Duodenal mucosa (tissue), 2 donors: ENCODE data around the gene HHIPL2.
"Not testable (repeated sequence)": the region's sequence is repeated elsewhere in the genome, so short reads cannot be mapped to it uniquely, and the experiment has no call there.

ENCODE experiments used
- H3K27ac ChIP-seq: one replicate; pipeline ENCODE4 v1.7.0; 2013; ENCODE audit warnings: low read depth, low read length
- H3K27me3 ChIP-seq, 2 donors: one replicate each; pipeline ENCODE4 v1.7.0; 2013; ENCODE audit warnings: low read length in 2 of 2, control low read depth in 1 of 2; ENCODE audit not compliant: insufficient read depth in 2 of 2, control insufficient read depth in 1 of 2
- H3K36me3 ChIP-seq, 2 donors: one replicate each; pipeline ENCODE4 v1.7.0; 2013; ENCODE audit warnings: low read length in 2 of 2, control low read depth in 1 of 2; ENCODE audit not compliant: insufficient read depth in 2 of 2, control insufficient read depth in 1 of 2
- H3K4me1 ChIP-seq, 2 donors: one replicate each; pipeline ENCODE4 v1.7.0; 2013; ENCODE audit warnings: low read length in 2 of 2, control low read depth in 1 of 2; ENCODE audit not compliant: insufficient read depth in 2 of 2, control insufficient read depth in 1 of 2
- H3K4me3 ChIP-seq, 2 donors: one replicate each; pipeline ENCODE4 v1.7.0; 2013; ENCODE audit warnings: low read length in 2 of 2, low read depth in 1 of 2
- H3K9ac ChIP-seq, 2 donors: one replicate each; pipeline ENCODE4 v1.7.0; 2013; ENCODE audit warnings: low read length in 2 of 2, low read depth in 1 of 2
- H3K9me3 ChIP-seq, 2 donors: one replicate each; pipeline ENCODE4 v1.7.0; 2013; ENCODE audit warnings: low read length in 2 of 2, control low read depth in 1 of 2; ENCODE audit not compliant: control insufficient read depth in 1 of 2

Gene HHIPL2

DNA sequence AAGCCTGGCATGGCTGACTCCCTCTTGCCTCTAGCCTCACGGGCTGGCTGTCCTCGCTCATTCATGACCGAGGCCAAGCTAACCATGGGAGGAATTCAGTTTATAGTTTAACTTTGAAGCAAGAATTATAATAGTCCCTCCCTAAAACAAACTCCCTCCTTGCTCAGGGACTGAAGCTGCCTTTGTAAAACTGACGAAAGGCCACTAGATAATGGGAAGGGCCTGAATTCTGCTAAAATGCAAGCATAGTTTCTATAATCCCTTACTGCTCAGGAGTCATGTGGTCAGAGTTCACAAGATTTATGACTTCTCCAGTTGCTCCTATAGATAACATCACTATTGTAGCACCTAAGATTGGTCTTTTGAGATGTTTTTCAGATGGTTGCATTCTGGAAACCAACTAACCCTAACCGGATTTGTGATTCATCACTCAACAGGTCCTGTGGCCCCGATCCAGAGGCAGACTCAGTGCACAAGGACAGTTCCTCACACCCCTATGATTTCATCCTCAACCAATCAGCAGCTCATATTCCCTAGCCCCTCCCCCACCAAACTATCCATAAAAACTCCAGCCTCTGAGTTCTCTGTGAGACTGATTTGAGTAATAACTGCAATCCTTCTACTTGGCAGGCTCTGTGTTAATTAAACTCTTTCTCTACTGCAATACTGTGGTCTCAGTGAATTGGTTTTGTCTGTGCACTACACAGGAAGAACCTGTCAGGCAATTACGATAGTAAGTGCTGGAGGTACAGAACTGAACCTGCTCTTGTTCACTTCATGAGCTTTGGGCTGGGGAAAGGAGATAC, 26.4 kb downstream of the HHIPL2 start:
- Histone ChIP-seq H3K27ac (no peak overlapping the region), H3K4me3 (no peak overlapping the region), H3K9ac (no peak overlapping the region), H3K4me1 (no peaks in the 10 kb centered on the region), H3K9me3 (peaks cover 0 to 4% of the 10 kb centered on the region in 2 donors), H3K36me3 (no peaks in the 10 kb centered on the region), H3K27me3 (no peaks in the 10 kb centered on the region)

DNA sequence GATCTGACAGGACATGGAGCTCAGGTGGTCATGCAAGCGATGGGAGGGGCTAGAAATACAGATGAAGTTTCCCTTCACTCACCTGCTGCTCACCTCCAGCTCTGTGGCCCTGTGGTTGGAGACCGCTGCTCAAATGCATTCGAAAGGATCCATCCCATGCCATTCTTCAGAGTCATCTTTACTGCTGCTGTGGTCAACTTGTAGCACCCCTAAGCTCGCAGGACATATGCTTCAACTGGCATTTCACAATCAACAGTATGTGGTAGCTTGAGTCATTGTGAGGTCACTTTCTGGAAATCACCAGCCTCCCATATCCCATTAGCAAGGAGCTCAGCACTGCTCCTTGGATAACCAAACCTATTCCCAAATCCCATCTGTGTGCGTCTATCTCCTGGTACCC, 58.4 kb downstream of the HHIPL2 start:
- H3K27ac ChIP-seq, H3K9ac ChIP-seq, H3K36me3 ChIP-seq, H3K4me1 ChIP-seq, H3K9me3 ChIP-seq, H3K27me3 ChIP-seq, H3K4me3 ChIP-seq: not testable (repeated sequence)

- not testable (repeated sequence) for H3K36me3 ChIP-seq, H3K4me3 ChIP-seq, H3K27ac ChIP-seq, H3K27me3 ChIP-seq, H3K9ac ChIP-seq, H3K4me1 ChIP-seq, H3K9me3 ChIP-seq
Observed at GRCh38 chr1:222487774-222488173, 60.1 kb downstream of the HHIPL2 start.

GRCh38 chr1:222484005-222484404, 63.9 kb downstream of the HHIPL2 start:
- not testable (repeated sequence) for H3K4me1 ChIP-seq, H3K9me3 ChIP-seq, H3K27me3 ChIP-seq, H3K9ac ChIP-seq, H3K4me3 ChIP-seq, H3K36me3 ChIP-seq, H3K27ac ChIP-seq

DNA sequence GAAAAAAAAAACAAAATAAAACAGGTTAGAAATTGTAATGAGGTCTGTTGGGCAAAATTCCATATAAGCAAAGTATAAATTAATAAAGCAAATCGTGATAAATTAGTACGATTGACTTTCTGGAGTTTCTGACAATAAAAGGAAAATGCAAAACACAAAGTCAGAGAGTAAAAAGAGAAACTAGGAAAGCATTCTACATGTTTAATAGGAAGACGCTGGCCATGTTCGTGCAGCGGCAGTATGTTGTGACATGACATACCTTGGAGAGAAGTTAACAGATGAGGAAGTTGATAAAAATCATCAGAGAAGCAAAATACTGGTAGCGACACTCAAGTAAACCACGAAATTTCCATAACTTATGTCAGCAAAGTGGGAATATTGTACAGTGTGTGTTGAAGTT, 68.3 kb downstream of the HHIPL2 start:
- H3K27ac ChIP-seq, H3K9ac ChIP-seq, H3K4me1 ChIP-seq, H3K9me3 ChIP-seq, H3K4me3 ChIP-seq, H3K36me3 ChIP-seq, H3K27me3 ChIP-seq: not testable (repeated sequence)

- not testable (repeated sequence) for H3K36me3 ChIP-seq, H3K27ac ChIP-seq, H3K9me3 ChIP-seq, H3K4me1 ChIP-seq, H3K27me3 ChIP-seq, H3K9ac ChIP-seq, H3K4me3 ChIP-seq
Observed at GRCh38 chr1:222476436-222476835, 71.5 kb downstream of the HHIPL2 start.

- H3K9ac ChIP-seq, H3K9me3 ChIP-seq, H3K4me1 ChIP-seq, H3K27me3 ChIP-seq, H3K27ac ChIP-seq, H3K36me3 ChIP-seq, H3K4me3 ChIP-seq: not testable (repeated sequence)
Observed at GRCh38 chr1:222473717-222474116, 74.2 kb downstream of the HHIPL2 start.

DNA sequence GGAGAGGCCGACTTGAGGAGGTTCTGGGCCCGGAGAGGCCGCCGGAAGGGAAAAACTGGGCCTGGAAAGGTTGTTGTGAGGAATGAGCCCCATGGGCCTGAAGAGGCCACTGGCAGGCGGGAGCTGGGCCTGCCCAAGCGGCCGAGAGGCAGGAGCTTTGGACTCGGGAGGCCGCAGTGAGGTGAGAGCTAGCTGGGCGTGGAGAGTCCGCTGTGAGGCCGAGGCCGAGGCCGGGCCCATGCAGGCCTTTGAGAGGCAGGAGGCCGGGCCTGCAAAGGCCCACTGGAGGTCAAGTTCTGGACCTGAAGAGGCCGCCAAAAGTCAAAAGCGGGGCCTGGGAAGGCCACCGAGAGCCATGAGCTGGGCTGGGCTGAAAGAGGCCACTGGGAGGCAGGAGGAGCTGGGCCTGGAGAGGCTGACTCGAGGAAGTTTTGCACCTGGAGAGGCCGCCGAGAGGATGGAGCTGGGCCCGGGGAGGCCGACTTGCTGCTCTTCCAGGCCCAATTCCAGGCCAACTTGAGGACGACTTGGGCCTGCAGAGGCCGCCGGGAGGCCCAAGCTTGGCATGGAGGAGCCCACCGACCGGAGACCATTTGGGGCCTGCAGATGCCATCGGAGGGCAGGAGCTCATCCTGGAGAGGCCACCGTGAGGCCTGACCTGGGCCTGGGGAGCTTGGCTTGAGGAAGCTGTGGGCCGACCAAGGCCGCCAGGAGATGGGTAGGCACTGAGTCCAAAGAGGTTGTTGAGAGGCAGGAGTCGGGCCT, 74.9 kb downstream of the HHIPL2 start:
- H3K4me3 ChIP-seq, H3K27me3 ChIP-seq, H3K27ac ChIP-seq, H3K4me1 ChIP-seq, H3K9me3 ChIP-seq, H3K36me3 ChIP-seq, H3K9ac ChIP-seq: not testable (repeated sequence)
